ENCODE data around the gene VPS16.
"Not testable (repeated sequence)": the region's sequence is repeated elsewhere in the genome, so short reads cannot be mapped to it uniquely, and the experiment has no call there.

The VPS16 gene

GRCh38 chr20:2807019-2807418, 33.5 kb upstream of the VPS16 start:
- no peak for DNase-seq (ENCODE audit: low read depth, low spot score)

DNA sequence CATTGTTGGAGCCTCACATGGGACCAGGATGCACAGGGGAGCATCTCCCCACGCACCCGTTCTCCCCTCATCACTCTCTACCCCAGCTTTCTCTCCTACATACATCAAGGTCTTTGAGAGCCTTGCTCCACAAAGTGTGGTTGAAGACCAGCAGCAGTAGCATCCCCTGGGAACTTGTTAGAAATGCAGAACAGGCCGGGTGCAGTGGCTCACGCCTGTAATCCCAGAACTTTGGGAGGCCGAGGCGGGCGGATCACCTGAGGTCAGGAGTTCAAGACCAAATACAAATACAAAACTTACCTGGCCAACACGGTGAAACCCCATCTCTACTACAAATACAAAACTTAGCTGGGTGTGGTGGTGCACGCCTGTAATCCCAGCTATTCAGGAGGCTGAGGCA, 32.6 kb upstream of the VPS16 start:
- DNase-seq (ENCODE audit: low read depth, low spot score), result not testable (repeated sequence)

GRCh38 chr20:2809690-2810089, 30.9 kb upstream of the VPS16 start:
- no peak for DNase-seq (ENCODE audit: low read depth, low spot score)

GRCh38 chr20:2812189-2812588, 28.4 kb upstream of the VPS16 start:
- DNase-seq (ENCODE audit: low read depth, low spot score), result no peak

- DNase-seq (ENCODE audit: low read depth, low spot score), result no peak
Measured at GRCh38 chr20:2814076-2814475, 26.5 kb upstream of the VPS16 start.

- no peak for DNase-seq (ENCODE audit: low read depth, low spot score)
Measured at GRCh38 chr20:2814587-2815051, 25.9 kb upstream of the VPS16 start, which contains the start of gene C20orf141. C20orf141 (plus strand) TSS chr20:2814987; CDS start chr20:2815185, 198 bp downstream.

DNA sequence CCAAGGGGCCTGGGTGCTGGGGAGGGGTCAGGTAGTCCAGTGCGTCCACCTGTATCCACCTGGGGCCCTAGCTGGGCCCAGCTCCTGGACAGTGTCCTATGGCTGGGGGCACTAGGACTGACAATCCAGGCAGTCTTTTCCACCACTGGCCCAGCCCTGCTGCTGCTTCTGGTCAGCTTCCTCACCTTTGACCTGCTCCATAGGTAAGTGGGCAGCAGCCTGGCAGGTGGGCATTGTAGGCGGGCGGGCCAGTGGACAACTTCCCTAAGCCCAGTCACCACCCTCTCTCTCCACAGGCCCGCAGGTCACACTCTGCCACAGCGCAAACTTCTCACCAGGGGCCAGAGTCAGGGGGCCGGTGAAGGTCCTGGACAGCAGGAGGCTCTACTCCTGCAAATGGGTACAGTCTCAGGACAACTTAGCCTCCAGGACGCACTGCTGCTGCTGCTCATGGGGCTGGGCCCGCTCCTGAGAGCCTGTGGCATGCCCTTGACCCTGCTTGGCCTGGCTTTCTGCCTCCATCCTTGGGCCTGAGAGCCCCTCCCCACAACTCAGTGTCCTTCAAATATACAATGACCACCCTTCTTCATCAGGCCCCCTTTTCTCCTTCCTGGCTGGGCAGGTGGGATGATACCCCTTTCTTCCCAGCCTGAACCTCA, 25.2 kb upstream of the VPS16 start:
- no peak for DNase-seq (ENCODE audit: low read depth, low spot score)

DNA sequence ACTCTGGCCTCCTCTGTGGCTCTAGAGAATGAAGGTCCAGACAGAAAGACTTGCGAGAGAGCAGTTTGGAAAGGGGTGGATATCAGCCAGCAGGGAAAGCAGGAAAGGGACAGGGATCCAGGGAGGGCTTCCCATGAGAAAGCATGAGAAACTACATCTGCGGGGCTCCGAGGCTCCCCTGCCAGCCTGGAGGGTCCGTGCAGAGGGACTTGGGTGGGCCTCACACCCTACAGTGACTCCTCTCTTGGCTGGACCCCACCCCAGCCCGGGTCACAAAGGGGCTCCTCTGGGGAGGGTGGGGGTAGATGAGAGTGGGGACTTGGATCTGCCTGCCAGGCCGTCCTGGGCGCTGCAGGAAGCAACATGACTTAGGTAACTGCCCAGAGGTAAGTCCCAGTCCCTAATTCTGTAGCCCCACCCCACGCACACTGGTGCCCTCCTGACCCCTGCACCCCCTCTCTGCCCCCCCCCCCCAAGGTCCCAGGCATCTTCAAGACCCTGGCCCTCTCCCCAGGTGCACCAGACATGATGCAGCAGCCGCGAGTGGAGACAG, 24.4 kb upstream of the VPS16 start, which contains the start of gene TMEM239:
Gene TMEM239, plus strand, starts transcription at position 335 of the 553 bp plus-strand sequence. Its CDS starts 191 bp downstream, at position 526.
- DNase-seq (ENCODE audit: low read depth, low spot score), result no peak

- DNase-seq (ENCODE audit: low read depth, low spot score), result no peak
Measured at GRCh38 chr20:2816583-2817340, 23.8 kb upstream of the VPS16 start.

GRCh38 chr20:2817341-2817726, 23.2 kb upstream of the VPS16 start:
- no peak for DNase-seq (ENCODE audit: low read depth, low spot score)

- no peak for DNase-seq (ENCODE audit: low read depth, low spot score)
Measured at GRCh38 chr20:2817891-2818595, 22.5 kb upstream of the VPS16 start.

DNA sequence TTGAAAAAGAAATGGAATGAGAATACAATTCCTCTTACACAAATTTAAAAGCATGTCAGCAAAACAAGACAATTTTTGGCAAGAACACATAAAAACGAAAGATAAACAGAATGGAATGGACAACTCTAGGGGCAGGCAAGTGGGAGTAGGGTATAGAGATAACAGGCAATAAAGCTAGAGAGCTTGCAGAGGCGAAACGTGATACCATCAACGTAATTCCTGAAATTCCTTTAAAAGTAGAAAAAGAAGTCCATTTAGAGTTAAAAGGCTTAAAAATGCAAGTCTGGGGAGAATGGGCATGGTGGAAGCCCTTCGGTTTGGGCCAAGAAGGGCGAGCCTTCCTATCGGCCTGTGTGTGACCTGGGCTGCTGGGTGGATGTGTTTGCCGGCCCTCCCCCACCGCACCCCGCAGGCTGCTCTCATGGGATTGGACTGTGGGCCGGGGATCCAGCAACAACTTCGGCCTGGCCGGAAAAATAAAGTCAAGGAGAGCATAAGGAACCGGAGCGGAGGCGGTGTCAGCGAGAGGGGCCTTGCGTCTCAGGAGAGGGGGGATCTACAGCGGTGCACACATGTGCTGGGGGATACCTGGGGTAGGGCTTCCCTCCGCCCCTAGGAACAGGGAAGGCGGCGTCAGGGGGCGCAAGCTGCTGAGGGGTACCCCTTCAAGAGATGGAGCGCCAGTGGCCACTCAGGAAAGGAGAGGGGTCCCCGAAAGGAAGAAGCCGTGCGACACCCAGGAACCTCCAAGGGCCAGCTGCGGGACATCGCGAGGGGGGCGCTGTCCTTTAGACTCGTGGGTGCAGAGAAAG, 20.3 kb upstream of the VPS16 start:
- no peak for DNase-seq (ENCODE audit: low read depth, low spot score)

DNA sequence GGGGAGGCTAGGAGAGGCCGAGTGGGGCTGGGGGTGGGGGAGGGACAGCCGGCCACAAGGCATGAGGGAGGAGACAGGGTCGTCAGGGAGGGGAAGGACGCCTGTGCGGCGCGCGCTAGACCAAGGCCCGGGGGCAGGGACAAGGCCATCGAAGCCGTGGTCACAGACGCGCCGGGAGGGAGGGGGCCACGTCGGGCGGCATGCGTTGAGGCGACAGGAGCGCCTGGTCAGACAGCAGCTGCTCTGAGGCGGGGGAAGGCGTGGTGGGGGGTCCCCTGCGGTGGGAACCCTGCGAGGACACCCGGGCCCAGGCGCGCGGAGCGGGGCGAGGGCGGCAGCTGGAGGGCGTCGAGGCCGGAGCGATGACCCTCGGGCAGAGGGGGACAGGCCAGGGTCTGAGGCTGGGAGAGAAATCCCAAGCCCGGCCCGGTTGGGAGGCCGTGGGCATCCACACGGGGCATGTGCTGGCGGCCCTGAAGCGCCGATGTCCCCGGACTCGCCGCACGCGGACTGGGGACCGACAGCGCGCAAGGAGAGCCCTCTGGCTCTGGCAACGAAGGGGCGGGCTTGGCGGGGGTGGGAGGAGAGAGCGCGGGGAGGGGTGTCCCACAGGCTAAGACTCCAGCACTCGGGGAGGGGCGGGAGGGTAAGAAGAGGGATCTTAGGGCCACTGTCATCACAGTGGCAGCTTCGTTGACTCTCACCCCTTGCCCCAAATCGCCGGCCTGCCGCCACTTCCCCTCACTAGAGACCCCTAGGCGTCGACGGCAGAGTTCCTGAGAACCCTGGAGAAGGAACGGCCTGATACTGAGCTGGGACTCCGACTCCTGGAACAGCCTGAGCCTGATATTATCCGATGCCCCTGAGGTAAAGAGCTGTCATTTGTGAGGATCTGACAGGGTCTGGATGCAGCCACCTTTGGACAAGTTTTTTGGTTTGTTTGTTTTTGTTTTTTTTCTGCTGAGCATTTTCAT, 19.4 kb upstream of the VPS16 start:
- DNase-seq (ENCODE audit: low read depth, low spot score), result no peak

DNA sequence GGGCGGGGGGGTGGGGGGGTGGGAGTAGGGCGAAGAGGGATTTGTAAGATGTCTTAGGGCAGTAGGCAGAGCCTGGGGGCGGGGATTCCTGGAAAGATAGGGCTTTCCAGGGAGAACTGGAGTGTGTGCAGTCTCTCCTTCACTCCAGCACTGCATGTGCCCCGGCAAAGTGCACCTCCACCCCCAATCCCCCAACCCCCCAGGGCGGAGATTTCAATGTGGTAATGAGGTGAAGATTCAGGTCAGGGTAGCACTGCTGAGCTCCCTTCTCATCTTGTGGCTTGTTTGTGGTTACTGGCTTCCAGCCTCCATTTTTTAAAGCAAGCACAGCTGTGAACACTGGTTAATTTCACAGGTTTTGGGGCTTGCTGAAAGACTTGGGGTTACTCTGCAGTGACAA, 18.5 kb upstream of the VPS16 start:
- DNase-seq (ENCODE audit: low read depth, low spot score), result no peak

GRCh38 chr20:2825761-2826160, 14.8 kb upstream of the VPS16 start:
- no peak for DNase-seq (ENCODE audit: low read depth, low spot score)

DNA sequence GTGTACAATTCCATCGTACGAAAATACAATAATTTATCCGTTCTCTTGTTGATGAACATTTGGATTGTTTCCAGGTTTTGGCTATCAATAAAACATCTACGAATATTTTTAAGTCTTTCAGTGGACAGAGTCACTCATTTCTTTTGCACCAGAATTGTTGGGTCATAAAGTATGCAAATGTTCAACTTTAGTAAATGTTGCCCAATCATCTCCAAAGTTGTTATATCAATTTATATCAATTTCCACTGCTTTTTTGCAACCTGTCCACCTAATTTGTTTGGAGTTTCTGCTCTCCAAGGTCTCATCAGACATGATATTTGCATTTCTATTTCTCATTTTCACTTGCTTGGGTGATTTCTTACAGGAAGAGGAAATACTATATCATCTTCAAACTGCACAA, 13.9 kb upstream of the VPS16 start:
- DNase-seq (ENCODE audit: low read depth, low spot score), result no peak

- no peak for DNase-seq (ENCODE audit: low read depth, low spot score)
Measured at GRCh38 chr20:2829376-2829775, 11.2 kb upstream of the VPS16 start.

DNA sequence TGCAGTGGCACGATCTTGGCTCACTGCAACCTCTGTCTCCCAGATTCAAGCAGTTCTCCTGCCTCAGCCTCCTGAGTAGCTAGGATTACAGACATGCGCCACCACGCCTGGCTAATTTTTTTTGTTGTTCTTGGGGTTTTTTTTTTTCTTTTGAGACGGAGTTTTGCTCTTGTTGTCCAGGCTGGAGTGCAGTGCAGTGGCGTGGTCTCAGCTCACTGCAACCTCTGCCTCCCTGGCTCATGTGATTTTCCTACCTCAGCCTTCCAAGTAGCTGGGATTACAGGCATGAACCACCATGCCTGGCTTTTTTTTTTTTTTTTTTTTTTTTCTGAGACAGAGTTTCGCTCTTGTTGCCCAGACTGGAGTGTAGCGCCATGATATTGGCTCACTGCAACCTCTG, 9.3 kb upstream of the VPS16 start:
- DNase-seq (ENCODE audit: low read depth, low spot score), result not testable (repeated sequence)

- no peak for DNase-seq (ENCODE audit: low read depth, low spot score)
Measured at GRCh38 chr20:2833761-2834160, 6.8 kb upstream of the VPS16 start.
